ENCODE results near the gene CNKSR3. TPM values are rescaled to one million over a fixed set of nuclear protein-coding genes. Genes with fewer than 3 reads are reported as not detected.

CNKSR3 gene
- polyA plus RNA-seq, 1 of the 3 experiments (the other 2 are of a cell fraction), result 1.6 TPM

GRCh38 chr6:154441995-154442310 lies 68.5 kb downstream of the CNKSR3 start:
- CTCF ChIA-PET, result interaction anchor here (0.6 to 1.3 kb wide), 2 partner anchors 234 to 345 kb away, joined by 3 read pairs; no protein-coding TSS in a partner anchor
- 95% methylated on average over 12 of the region's 12 CpGs for WGBS (ENCODE audit: low lambda C conversion rate)
- POLR2A ChIA-PET, result no interaction called here

More at GRCh38 chr6:154441995-154442310, 68.5 kb downstream of the CNKSR3 start:
- H3K79me2 ChIP-seq (ENCODE audit: insufficient read depth), result peaks cover 3% of the 10 kb centered on the region; the same call in 1 of the 2 replicates
- no peaks in the 10 kb centered on the region for H4K20me1 ChIP-seq (ENCODE audit: insufficient read depth)
- TF ChIP-seq NFIC (IDR thresholded peaks at IDR 0.05; ENCODE audit: borderline replicate concordance), result no peak
- no peak for TF ChIP-seq EP300 (IDR thresholded peaks at IDR 0.05; ENCODE audit: borderline replicate concordance in 1 of 2, low read depth in 1 of 2, low read length in 1 of 2)
- TF ChIP-seq RAD21 (IDR thresholded peaks at IDR 0.05; ENCODE audit: low read length), result no peak
- no peak for TF ChIP-seq FOSL2 (IDR thresholded peaks at IDR 0.05; ENCODE audit: borderline replicate concordance, low read depth)
- no peak for TF ChIP-seq NRF1 (IDR thresholded peaks at IDR 0.05; ENCODE audit: low read depth, low read length)
- no peak for TF ChIP-seq TCF12 (IDR thresholded peaks at IDR 0.05)
- TF ChIP-seq RXRA (IDR thresholded peaks at IDR 0.05; ENCODE audit: borderline replicate concordance, low read depth), result no peak
- TF ChIP-seq IRF3 (IDR thresholded peaks at IDR 0.05; ENCODE audit: low read depth, low read length), result no peak
- no peak for TF ChIP-seq TEAD4 (IDR thresholded peaks at IDR 0.05; ENCODE audit: borderline replicate concordance, insufficient read depth)
- TF ChIP-seq USF2 (IDR thresholded peaks at IDR 0.05; ENCODE audit: borderline replicate concordance, low read depth, low read length), result no peak
- TF ChIP-seq REST (IDR thresholded peaks at IDR 0.05; ENCODE audit: low read depth, low read length), result no peak
- no peak for TF ChIP-seq MAX (IDR thresholded peaks at IDR 0.05; ENCODE audit: low read depth)
- no peaks in the 10 kb centered on the region for H3K27me3 ChIP-seq (ENCODE audit: insufficient read depth)
- no peaks in the 10 kb centered on the region for H3K9me3 ChIP-seq
- no peak overlapping the region for H3K9ac ChIP-seq
- DNase-seq, result no peak
- H3K36me3 ChIP-seq (replicated peaks in 1 of 2; ENCODE audit: control insufficient read depth in 1 of 2, insufficient read depth in 2 of 2, low read length in 1 of 2), result peaks cover 0 to 8% of the 10 kb centered on the region in 2 experiments
- no peak overlapping the region for H3K4me3 ChIP-seq (ENCODE audit: low read depth in 2 of 2, low read length in 1 of 2)
- peaks cover 2% of the 10 kb centered on the region in 2 experiments; a peak in 3 of 4 replicates for H3K4me1 ChIP-seq (ENCODE audit: control insufficient read depth in 1 of 2, insufficient read depth in 2 of 2, low read depth in 1 of 2, low read length in 1 of 2)
- H3K4me2 ChIP-seq, result no peak overlapping the region
- peaks cover 3% of the 10 kb centered on the region for H3F3A ChIP-seq (replicated peaks; ENCODE audit: insufficient read depth)
- no peak overlapping the region for H2AFZ ChIP-seq (ENCODE audit: low read depth)
- no peak overlapping the region for H3K27ac ChIP-seq (ENCODE audit: low read depth in 2 of 2, low read length in 1 of 2)
- no peaks in the 10 kb centered on the region for H3K9me2 ChIP-seq
